ENCODE measurements around the gene TRIM45. TPM values are rescaled to one million over a fixed set of nuclear protein-coding genes. Genes with fewer than 3 reads are reported as not detected.

TRIM45 gene
- total RNA-seq, 1 donor from 2014 or later, result 15.7 TPM

DNA sequence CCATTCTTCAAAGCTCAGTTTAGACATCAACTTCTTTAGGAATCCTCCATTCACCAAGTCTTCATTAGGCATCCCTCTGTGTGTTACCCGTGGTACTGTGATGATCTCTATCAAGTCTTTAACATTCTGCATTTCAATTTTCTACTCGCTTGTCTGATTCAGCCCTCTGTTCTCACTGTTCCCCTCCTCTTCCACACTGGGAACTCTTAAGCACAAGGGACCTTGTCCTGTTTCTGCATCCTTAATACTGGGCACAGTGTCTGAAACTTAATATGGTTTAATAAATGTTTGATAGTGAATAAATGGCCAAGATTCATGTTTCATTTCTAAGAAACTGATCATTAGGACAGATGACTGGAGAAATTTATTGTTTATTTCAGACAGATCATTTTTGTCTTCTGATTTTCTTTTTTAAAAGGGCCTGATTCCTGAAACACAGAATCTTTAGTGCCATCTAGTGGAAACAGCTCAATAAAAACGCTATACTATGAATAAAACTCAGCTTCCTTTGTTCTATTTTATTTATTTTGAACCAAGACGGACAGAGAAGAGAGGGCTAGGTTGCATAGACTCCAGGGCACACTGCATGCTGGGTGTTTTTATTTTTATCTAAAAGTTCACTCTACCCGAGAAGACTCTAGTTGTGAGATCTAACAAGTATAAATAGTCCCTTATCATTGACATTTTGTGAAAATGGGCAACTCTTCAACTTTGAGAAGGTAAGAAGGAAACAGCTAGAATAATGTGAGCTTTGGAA is 7.0 kb upstream of the TRIM45 start:
- TF ChIP-seq EZH2 (IDR thresholded peaks at IDR 0.05) (no peak), EZH2phosphoT487 (IDR thresholded peaks at IDR 0.05) (no peak)
- TF ChIP-seq, protein P1, sequence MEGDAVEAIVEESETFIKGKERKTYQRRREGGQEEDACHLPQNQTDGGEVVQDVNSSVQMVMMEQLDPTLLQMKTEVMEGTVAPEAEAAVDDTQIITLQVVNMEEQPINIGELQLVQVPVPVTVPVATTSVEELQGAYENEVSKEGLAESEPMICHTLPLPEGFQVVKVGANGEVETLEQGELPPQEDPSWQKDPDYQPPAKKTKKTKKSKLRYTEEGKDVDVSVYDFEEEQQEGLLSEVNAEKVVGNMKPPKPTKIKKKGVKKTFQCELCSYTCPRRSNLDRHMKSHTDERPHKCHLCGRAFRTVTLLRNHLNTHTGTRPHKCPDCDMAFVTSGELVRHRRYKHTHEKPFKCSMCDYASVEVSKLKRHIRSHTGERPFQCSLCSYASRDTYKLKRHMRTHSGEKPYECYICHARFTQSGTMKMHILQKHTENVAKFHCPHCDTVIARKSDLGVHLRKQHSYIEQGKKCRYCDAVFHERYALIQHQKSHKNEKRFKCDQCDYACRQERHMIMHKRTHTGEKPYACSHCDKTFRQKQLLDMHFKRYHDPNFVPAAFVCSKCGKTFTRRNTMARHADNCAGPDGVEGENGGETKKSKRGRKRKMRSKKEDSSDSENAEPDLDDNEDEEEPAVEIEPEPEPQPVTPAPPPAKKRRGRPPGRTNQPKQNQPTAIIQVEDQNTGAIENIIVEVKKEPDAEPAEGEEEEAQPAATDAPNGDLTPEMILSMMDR (IDR thresholded peaks at IDR 0.05), result peak; percentile 66
- H3K4me3 Mint-ChIP-seq, result no peak overlapping the region
- Histone ChIP-seq H3K27me3 (no peaks in the 10 kb centered on the region), H3K36me3 (no peaks in the 10 kb centered on the region), H3F3A (ENCODE audit: low read depth) (peaks cover 3% of the 10 kb centered on the region), H4K20me1 (ENCODE audit: low read depth) (no peaks in the 10 kb centered on the region), H2AFZ (replicated peaks) (peak overlapping the region; percentile 81), H3K4me1 (peaks cover 3% of the 10 kb centered on the region), H3K4me2 (no peak overlapping the region), H3K9me3 (ENCODE audit: low read depth) (no peaks in the 10 kb centered on the region), H3K4me3 (no peak overlapping the region), H3K79me2 (ENCODE audit: low read depth) (no peaks in the 10 kb centered on the region), H3K9ac (no peak overlapping the region), H3K27ac (no peak overlapping the region)
- no peaks in the 10 kb centered on the region for H3K9me3 Mint-ChIP-seq
- no peaks in the 10 kb centered on the region for H3K36me3 Mint-ChIP-seq
- H3K4me1 Mint-ChIP-seq, result peaks cover 11% of the 10 kb centered on the region
- H3K27ac Mint-ChIP-seq, result peak overlapping the region; percentile 90
- H3K27me3 Mint-ChIP-seq (ENCODE audit: insufficient read depth, low read depth), result no peaks in the 10 kb centered on the region
- DNase-seq (ENCODE audit: low spot score), result peak; percentile 17

DNA sequence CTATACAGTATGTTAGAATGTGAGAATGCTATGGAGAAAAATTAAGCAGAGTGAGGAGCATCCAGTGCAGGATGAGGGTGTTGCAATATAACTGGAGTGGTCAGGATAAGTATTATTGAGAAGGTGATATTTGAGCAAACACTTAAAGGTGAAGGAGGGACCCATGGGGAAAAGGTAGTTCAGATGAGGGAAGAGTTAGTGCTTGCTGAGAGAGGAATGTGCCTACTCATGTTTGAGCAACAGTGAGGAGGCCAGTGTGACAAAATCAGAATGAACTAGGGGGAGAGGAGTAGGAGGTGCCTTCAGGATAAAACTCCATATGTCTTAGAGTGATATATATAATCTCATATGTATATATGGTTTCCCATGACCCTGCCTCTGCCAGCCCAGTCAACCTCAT is 6.2 kb upstream of the TRIM45 start:
- DNase-seq (ENCODE audit: low spot score), result no peak
- Histone ChIP-seq H3K4me1 (peaks cover 3% of the 10 kb centered on the region), H3K79me2 (ENCODE audit: low read depth) (no peaks in the 10 kb centered on the region), H3K4me2 (no peak overlapping the region), H3F3A (ENCODE audit: low read depth) (peaks cover 3% of the 10 kb centered on the region), H3K4me3 (no peak overlapping the region), H3K9ac (no peak overlapping the region), H3K27ac (no peak overlapping the region), H4K20me1 (ENCODE audit: low read depth) (no peaks in the 10 kb centered on the region), H3K9me3 (ENCODE audit: low read depth) (no peaks in the 10 kb centered on the region), H3K27me3 (no peaks in the 10 kb centered on the region), H2AFZ (replicated peaks) (peak overlapping the region; percentile 81), H3K36me3 (no peaks in the 10 kb centered on the region)
- no peak for TF ChIP-seq EZH2 (IDR thresholded peaks at IDR 0.05)
- TF ChIP-seq, protein P1 (IDR thresholded peaks at IDR 0.05), result no peak
- Mint-ChIP-seq H3K27me3 (ENCODE audit: insufficient read depth, low read depth) (no peaks in the 10 kb centered on the region), H3K27ac (peak overlapping the region; percentile 8), H3K4me3 (no peak overlapping the region), H3K36me3 (no peaks in the 10 kb centered on the region), H3K4me1 (peaks cover 11% of the 10 kb centered on the region), H3K9me3 (no peaks in the 10 kb centered on the region)

DNA sequence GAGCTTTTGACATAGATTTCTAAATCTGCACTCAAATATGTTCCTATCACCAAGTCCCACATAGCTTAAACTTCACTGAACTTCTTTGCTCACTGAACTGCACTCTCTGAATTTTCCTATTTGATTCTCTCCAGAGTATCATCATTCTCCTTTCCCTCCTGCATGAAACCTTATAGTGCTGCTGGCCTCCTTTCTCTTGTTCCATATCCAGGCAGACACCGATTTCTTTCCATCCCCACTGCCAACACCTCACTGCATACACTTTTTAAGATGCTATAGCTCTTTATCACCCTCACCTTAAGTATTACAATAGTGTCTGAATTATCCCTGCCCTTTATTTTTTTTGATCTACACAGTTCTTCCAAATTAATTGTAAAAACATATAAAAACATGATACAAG is 3.1 kb upstream of the TRIM45 start:
- no peak overlapping the region for H3K4me3 ChIP-seq
- no peak overlapping the region for H3K27ac ChIP-seq
- no peaks in the 10 kb centered on the region for H3K9me3 ChIP-seq (ENCODE audit: low read depth)
- no peak overlapping the region for H2AFZ ChIP-seq (replicated peaks)
- H3K79me2 ChIP-seq (ENCODE audit: low read depth), result peaks cover 14% of the 10 kb centered on the region
- Mint-ChIP-seq H3K36me3 (no peaks in the 10 kb centered on the region), H3K27me3 (ENCODE audit: insufficient read depth, low read depth) (no peaks in the 10 kb centered on the region), H3K4me1 (peaks cover 27% of the 10 kb centered on the region), H3K9me3 (no peaks in the 10 kb centered on the region), H3K27ac (no peak overlapping the region), H3K4me3 (no peak overlapping the region)
- no peak overlapping the region for H3K9ac ChIP-seq
- no peaks in the 10 kb centered on the region for H3K36me3 ChIP-seq
- no peak for TF ChIP-seq EZH2phosphoT487 (IDR thresholded peaks at IDR 0.05)
- TF ChIP-seq EZH2 (IDR thresholded peaks at IDR 0.05), result no peak
- TF ChIP-seq, protein P1 (IDR thresholded peaks at IDR 0.05), result no peak
- no peaks in the 10 kb centered on the region for H4K20me1 ChIP-seq (ENCODE audit: low read depth)
- H3F3A ChIP-seq (ENCODE audit: low read depth), result peaks cover 3% of the 10 kb centered on the region
- H3K4me2 ChIP-seq, result no peak overlapping the region
- H3K27me3 ChIP-seq, result no peaks in the 10 kb centered on the region
- no peak for DNase-seq (ENCODE audit: low spot score)
- peaks cover 19% of the 10 kb centered on the region for H3K4me1 ChIP-seq

Data from neural progenitor cell (in vitro differentiated cells).